Retinal pigment epithelial cell (primary cell): ENCODE data around the gene CCDC192.

Experiments
- DNase-seq: peaks from one replicate; pipeline ENCODE4 v3.0.0-alpha.2; 2010; ENCODE audit warnings: low read depth
- H3K4me3 ChIP-seq: 2 replicates; pipeline ENCODE4 v1.5.1; 2011; ENCODE audit warnings: mild to moderate bottlenecking, low read length, control low read depth, moderate library complexity
- TF ChIP-seq, protein P1 (sequence below): conservative IDR thresholded peaks from 2 replicates; pipeline ENCODE4 v1.5.1; 2011; ENCODE audit warnings: low read depth, low read length, control low read depth, inconsistent platforms

Gene CCDC192

DNA sequence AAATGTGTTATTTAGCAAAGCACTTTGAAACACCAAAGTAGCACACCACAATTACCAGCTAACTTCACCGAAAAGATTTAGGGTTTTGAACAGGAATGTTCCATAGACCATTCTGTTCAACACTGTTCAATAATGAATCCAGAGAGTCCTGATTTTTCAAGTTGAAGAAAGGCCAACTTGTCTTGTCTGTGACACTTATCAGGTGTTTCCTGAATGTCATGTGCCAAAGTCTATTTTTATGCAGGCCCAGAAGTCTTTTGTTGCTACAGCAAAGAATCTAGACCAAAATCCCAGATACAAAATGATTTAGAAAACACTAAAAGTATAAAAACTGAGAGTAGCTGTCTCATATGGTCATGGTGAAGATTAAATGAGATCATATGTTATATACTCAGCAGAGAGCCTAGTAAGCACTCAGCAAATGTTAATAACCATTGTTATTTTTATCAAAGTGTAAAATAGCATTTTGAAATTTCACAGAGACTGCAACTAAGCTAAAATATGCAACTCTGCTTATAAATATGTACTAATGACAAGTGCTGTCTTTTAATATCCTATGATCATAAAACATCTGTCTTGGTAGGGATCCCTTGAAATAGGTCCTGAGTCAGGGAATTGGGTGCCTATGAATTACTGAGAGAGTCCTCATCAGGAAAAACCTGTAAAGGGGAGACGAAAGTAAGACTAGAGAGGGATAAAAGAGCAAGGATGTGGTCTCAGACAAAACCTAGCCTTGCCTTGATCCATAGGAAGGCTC, 258.0 kb downstream of the CCDC192 start:
- no peak for DNase-seq
- H3K4me3 ChIP-seq = no peak overlapping the region
- TF ChIP-seq, protein P1, sequence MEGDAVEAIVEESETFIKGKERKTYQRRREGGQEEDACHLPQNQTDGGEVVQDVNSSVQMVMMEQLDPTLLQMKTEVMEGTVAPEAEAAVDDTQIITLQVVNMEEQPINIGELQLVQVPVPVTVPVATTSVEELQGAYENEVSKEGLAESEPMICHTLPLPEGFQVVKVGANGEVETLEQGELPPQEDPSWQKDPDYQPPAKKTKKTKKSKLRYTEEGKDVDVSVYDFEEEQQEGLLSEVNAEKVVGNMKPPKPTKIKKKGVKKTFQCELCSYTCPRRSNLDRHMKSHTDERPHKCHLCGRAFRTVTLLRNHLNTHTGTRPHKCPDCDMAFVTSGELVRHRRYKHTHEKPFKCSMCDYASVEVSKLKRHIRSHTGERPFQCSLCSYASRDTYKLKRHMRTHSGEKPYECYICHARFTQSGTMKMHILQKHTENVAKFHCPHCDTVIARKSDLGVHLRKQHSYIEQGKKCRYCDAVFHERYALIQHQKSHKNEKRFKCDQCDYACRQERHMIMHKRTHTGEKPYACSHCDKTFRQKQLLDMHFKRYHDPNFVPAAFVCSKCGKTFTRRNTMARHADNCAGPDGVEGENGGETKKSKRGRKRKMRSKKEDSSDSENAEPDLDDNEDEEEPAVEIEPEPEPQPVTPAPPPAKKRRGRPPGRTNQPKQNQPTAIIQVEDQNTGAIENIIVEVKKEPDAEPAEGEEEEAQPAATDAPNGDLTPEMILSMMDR = no peak

DNA sequence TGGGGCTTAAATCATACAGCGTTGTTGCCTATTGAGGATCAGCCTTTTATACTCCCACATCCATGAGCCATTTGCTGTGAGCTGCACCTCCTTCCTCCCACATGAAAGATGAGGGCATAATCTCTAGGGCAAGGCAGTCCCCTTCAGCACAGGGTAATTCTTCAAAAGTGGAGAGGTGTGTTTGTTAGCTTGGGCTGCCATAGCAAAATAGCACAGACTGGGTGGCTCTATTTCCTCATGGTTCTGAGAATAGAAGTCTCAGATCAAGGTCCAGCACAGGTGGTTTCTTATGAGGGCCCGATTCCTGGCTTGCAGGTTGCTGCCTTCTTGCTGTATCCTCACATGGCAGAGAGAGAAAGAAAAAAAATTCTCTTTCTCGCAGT, 258.6 kb downstream of the CCDC192 start:
- TF ChIP-seq, protein P1 = no peak
- DNase-seq = no peak
- H3K4me3 ChIP-seq = no peak overlapping the region

DNA sequence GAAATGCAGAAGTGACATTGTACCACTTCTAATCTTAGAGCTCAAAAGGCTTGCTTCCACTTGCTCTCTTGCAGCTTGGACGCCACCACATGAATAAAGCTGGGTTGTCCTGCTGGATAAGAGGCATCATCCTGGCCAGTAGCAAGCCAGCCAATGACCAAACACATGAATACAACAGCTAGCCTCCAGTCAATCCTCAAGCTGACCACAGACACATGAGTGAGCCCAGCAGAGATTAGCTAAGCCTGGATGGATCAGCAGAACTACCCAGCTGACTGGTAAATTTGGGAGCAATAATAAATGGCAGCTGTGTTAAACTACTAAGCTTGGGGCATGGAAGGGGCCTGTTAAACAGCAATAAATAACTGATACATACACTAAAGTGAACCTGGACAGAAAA, 259.3 kb downstream of the CCDC192 start:
- H3K4me3 ChIP-seq = no peak overlapping the region
- no peak for DNase-seq
- TF ChIP-seq, protein P1 = no peak

DNA sequence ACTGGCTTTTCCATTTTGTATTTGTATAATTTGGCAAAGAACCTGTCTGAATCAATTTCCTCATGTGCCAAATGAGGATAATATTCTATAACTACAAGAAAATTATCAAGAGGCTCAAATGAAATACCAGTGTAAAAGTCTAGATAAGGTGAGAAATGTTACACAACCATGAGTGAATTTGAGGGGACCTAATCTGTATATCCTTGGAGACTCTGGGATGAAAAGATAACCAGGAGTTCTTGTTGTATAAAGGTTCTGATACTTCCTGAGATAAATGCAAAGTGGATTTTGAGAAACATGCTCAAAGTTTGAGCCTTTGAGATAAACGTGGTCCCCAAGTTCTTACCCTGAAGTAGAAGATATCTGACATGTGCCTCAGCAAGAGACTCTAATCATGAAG, 260.0 kb downstream of the CCDC192 start:
- no peak for DNase-seq
- no peak overlapping the region for H3K4me3 ChIP-seq
- TF ChIP-seq, protein P1 = no peak

DNA sequence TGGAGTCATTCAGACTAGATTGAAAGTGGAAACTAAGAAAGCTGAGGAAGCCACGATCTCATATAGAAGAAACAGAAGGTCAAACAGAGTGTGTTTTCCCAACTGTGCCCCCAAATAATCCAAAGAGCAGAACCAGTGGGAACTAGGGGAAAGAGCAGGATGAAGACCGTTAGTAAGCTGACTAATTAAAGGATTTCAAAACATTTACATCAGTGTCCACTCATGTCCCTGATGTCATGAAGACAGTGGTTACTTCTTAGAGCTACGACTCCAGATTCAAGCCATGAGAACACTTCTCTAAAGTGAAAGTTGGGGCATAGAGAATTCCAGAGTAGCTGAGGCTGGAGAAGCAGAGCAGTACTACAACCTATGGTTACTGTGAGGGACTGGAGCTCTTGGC, 260.7 kb downstream of the CCDC192 start:
- DNase-seq = no peak
- TF ChIP-seq, protein P1 = no peak
- no peak overlapping the region for H3K4me3 ChIP-seq

DNA sequence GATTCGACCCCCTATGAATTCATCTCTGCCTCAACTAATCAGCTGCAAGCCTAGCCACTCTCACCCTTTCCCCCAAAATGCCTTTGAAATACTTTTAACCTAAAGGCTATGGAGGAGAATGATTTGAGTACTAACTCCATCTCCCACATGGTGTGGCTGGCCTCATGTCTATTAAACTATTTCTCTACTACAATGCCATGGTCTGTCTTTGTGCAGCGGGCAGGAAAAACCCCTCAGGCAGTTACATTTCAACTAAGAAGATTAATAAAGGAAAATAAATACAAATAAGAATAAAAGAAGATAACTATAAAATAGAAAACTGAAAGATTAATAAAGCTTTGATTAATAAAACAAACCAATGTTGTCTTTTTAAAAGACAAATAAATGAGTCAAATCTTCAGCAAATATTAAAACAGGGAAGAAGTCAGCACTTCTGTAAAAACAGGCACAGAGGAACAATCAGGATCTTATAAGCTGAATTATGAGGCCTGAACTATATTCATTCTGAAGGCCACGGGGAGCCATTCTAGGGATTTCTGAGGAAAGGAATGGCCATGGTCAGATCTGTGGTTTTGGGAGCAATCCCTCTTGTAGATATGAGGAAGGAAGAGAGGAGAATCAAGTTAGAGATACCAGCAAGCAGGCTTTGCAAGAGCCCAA, 264.3 kb downstream of the CCDC192 start:
- TF ChIP-seq, protein P1 = no peak
- no peak overlapping the region for H3K4me3 ChIP-seq
- no peak for DNase-seq
